Measurements from ENCODE around the gene ZYG11B.
"Not testable (repeated sequence)": the region's sequence is repeated elsewhere in the genome, so short reads cannot be mapped to it uniquely, and the experiment has no call there.

ZYG11B gene

GRCh38 chr1:52850951-52851350 is 124.7 kb downstream of the ZYG11B start:
- H3K4me1 ChIP-seq (ENCODE audit: control insufficient read depth, insufficient read depth, low read length), result no peaks in the 10 kb centered on the region

GRCh38 chr1:52852854-52853253 is 126.6 kb downstream of the ZYG11B start:
- Histone ChIP-seq H3K9me3 (ENCODE audit: control insufficient read depth in 2 of 2, low read length in 2 of 2) (no peaks in the 10 kb centered on the region), H3K4me3 (ENCODE audit: low read length in 2 of 2) (no peak overlapping the region), H3K36me3 (ENCODE audit: control insufficient read depth in 2 of 2, insufficient read depth in 2 of 2, low read length in 2 of 2) (no peaks in the 10 kb centered on the region), H3K4me1 (ENCODE audit: control insufficient read depth, insufficient read depth, low read length) (no peaks in the 10 kb centered on the region), H3K27ac (ENCODE audit: low read length) (no peak overlapping the region), H3K9ac (ENCODE audit: low read length in 2 of 2) (no peak overlapping the region), H3K27me3 (ENCODE audit: control insufficient read depth in 1 of 2, insufficient read depth in 2 of 2, low read length in 2 of 2) (peaks cover 0 to 2% of the 10 kb centered on the region in 2 donors)

More at GRCh38 chr1:52850951-52851350, 124.7 kb downstream of the ZYG11B start:
- no peak overlapping the region for H3K9ac ChIP-seq (ENCODE audit: low read length in 2 of 2)
- H3K27me3 ChIP-seq (ENCODE audit: control insufficient read depth in 1 of 2, insufficient read depth in 2 of 2, low read length in 2 of 2), result peaks cover 0 to 2% of the 10 kb centered on the region in 2 donors
- no peaks in the 10 kb centered on the region for H3K36me3 ChIP-seq (ENCODE audit: control insufficient read depth in 2 of 2, insufficient read depth in 2 of 2, low read length in 2 of 2)
- H3K4me3 ChIP-seq (ENCODE audit: low read length in 2 of 2), result no peak overlapping the region
- no peaks in the 10 kb centered on the region for H3K9me3 ChIP-seq (ENCODE audit: control insufficient read depth in 2 of 2, low read length in 2 of 2)
- no peak overlapping the region for H3K27ac ChIP-seq (ENCODE audit: low read length)

- H3K27ac ChIP-seq (ENCODE audit: low read length), result no peak overlapping the region
Measured at GRCh38 chr1:52855584-52855983, 129.3 kb downstream of the ZYG11B start.

DNA sequence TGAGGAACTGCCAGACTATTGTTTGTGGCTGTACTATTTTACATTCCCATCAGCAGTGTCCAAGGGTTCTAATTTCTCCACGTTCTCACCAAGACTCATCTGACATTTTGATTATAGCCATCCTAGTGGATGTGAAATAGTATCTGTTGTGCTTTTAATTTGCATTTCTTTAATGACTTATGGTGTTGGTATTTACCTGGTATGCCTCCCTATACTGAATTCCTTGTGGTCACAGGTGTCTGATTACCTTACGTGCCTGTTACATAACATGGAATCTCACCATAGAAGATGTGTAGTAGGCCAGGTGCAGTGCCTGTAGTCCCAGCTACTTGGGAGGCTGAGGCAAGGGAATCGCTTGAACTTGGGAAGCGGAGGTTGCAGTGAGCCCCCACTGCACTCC is 129.8 kb downstream of the ZYG11B start:
- Histone ChIP-seq H3K4me1 (ENCODE audit: control insufficient read depth, insufficient read depth, low read length) (no peaks in the 10 kb centered on the region), H3K9ac (ENCODE audit: low read length in 2 of 2) (no peak overlapping the region), H3K9me3 (ENCODE audit: control insufficient read depth in 2 of 2, low read length in 2 of 2) (no peaks in the 10 kb centered on the region), H3K4me3 (ENCODE audit: low read length in 2 of 2) (no peak overlapping the region), H3K27me3 (ENCODE audit: control insufficient read depth in 1 of 2, insufficient read depth in 2 of 2, low read length in 2 of 2) (peaks cover 0 to 2% of the 10 kb centered on the region in 2 donors), H3K27ac (ENCODE audit: low read length) (no peak overlapping the region), H3K36me3 (ENCODE audit: control insufficient read depth in 2 of 2, insufficient read depth in 2 of 2, low read length in 2 of 2) (no peaks in the 10 kb centered on the region)

More at GRCh38 chr1:52855584-52855983, 129.3 kb downstream of the ZYG11B start:
- Histone ChIP-seq H3K9me3 (ENCODE audit: control insufficient read depth in 2 of 2, low read length in 2 of 2) (no peaks in the 10 kb centered on the region), H3K27me3 (ENCODE audit: control insufficient read depth in 1 of 2, insufficient read depth in 2 of 2, low read length in 2 of 2) (peaks cover 0 to 2% of the 10 kb centered on the region in 2 donors), H3K36me3 (ENCODE audit: control insufficient read depth in 2 of 2, insufficient read depth in 2 of 2, low read length in 2 of 2) (no peaks in the 10 kb centered on the region), H3K9ac (ENCODE audit: low read length in 2 of 2) (no peak overlapping the region), H3K4me1 (ENCODE audit: control insufficient read depth, insufficient read depth, low read length) (no peaks in the 10 kb centered on the region), H3K4me3 (ENCODE audit: low read length in 2 of 2) (no peak overlapping the region)

DNA sequence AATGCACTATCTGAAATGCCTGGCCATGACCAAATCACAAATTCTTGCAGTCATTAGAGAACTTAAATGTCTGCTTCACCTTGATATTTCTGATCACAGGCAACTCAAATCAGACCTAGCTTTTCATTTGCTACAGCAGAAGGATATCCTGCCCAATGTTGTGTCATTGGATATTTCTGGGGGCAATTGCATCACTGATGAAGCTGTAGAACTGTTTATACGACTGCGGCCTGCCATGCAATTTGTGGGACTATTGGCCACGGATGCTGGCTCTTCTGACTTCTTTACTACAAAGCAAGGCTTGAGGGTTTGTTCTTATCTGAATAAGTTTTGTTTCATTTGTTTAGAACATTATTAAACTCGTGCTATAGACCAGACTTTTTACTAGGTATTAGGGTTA is 131.2 kb downstream of the ZYG11B start:
- H3K27ac ChIP-seq (ENCODE audit: low read length), result no peak overlapping the region

DNA sequence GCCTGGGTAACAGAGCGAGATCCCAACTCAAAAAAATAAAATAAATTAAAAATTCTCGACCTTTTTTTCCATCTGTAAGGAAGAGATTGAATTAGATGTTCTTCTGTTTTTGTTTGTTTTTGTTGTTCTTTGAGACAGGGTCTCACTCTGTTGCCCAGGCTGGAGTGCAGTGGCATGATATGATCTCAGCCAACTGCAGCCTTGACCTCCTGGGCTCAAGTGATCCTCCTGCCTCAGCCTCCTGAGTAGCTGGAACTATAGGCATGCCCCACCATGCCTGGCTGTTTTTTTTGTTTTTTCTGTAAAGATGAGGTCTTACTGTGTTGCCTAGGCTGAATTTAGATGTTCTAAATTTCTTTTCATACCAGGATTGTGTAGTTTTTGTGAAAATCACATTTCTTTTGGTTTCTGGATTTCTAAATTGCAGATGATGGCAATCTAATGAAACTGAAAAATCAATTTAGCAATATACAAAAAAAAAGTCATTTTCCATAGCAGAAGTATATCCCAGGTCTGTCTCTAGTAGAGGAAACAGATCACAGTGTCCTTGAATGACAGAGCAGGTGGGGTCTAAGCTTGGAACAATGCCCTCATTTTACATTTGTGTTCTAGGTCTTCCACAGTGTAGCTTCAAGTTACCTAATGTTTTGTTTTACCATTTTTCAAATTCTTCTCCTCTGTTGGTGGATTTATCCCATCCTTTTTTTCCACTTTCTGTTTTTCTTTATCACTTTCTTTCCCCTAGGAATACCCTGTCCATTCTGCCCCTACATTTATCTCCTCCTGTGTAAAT is 136.6 kb downstream of the ZYG11B start:
- H3K9ac ChIP-seq (ENCODE audit: low read length in 2 of 2), result no peak overlapping the region
- H3K9me3 ChIP-seq (ENCODE audit: control insufficient read depth in 2 of 2, low read length in 2 of 2), result no peaks in the 10 kb centered on the region
- H3K27me3 ChIP-seq (ENCODE audit: control insufficient read depth in 1 of 2, insufficient read depth in 2 of 2, low read length in 2 of 2), result no peaks in the 10 kb centered on the region
- no peaks in the 10 kb centered on the region for H3K36me3 ChIP-seq (ENCODE audit: control insufficient read depth in 2 of 2, insufficient read depth in 2 of 2, low read length in 2 of 2)
- no peak overlapping the region for H3K27ac ChIP-seq (ENCODE audit: low read length)
- no peaks in the 10 kb centered on the region for H3K4me1 ChIP-seq (ENCODE audit: control insufficient read depth, insufficient read depth, low read length)
- H3K4me3 ChIP-seq (ENCODE audit: low read length in 2 of 2), result no peak overlapping the region

More for the DNA sequence above, 131.2 kb downstream of the ZYG11B start:
- Histone ChIP-seq H3K36me3 (ENCODE audit: control insufficient read depth in 2 of 2, insufficient read depth in 2 of 2, low read length in 2 of 2) (no peaks in the 10 kb centered on the region), H3K9me3 (ENCODE audit: control insufficient read depth in 2 of 2, low read length in 2 of 2) (no peaks in the 10 kb centered on the region), H3K4me3 (ENCODE audit: low read length in 2 of 2) (no peak overlapping the region), H3K4me1 (ENCODE audit: control insufficient read depth, insufficient read depth, low read length) (no peaks in the 10 kb centered on the region), H3K27me3 (ENCODE audit: control insufficient read depth in 1 of 2, insufficient read depth in 2 of 2, low read length in 2 of 2) (peaks cover 0 to 2% of the 10 kb centered on the region in 2 donors), H3K9ac (ENCODE audit: low read length in 2 of 2) (no peak overlapping the region)

- no peaks in the 10 kb centered on the region for H3K4me1 ChIP-seq (ENCODE audit: control insufficient read depth, insufficient read depth, low read length)
- H3K9me3 ChIP-seq (ENCODE audit: control insufficient read depth in 2 of 2, low read length in 2 of 2), result no peaks in the 10 kb centered on the region
- H3K4me3 ChIP-seq (ENCODE audit: low read length in 2 of 2), result no peak overlapping the region
- H3K9ac ChIP-seq (ENCODE audit: low read length in 2 of 2), result no peak overlapping the region
- H3K36me3 ChIP-seq (ENCODE audit: control insufficient read depth in 2 of 2, insufficient read depth in 2 of 2, low read length in 2 of 2), result no peaks in the 10 kb centered on the region
- H3K27me3 ChIP-seq (ENCODE audit: control insufficient read depth in 1 of 2, insufficient read depth in 2 of 2, low read length in 2 of 2), result no peaks in the 10 kb centered on the region
- H3K27ac ChIP-seq (ENCODE audit: low read length), result no peak overlapping the region
Measured at GRCh38 chr1:52867087-52867863, 141.0 kb downstream of the ZYG11B start.

- not testable (repeated sequence) for H3K4me1 ChIP-seq (ENCODE audit: control insufficient read depth, insufficient read depth, low read length); H3K27me3 ChIP-seq (ENCODE audit: control insufficient read depth in 1 of 2, insufficient read depth in 2 of 2, low read length in 2 of 2)
Measured at GRCh38 chr1:52869727-52870126, 143.5 kb downstream of the ZYG11B start.

GRCh38 chr1:52876843-52877242 is 150.6 kb downstream of the ZYG11B start:
- Histone ChIP-seq H3K4me3 (ENCODE audit: low read length in 2 of 2) (no peak overlapping the region), H3K9ac (ENCODE audit: low read length in 2 of 2) (no peak overlapping the region), H3K27me3 (ENCODE audit: control insufficient read depth in 1 of 2, insufficient read depth in 2 of 2, low read length in 2 of 2) (no peaks in the 10 kb centered on the region), H3K9me3 (ENCODE audit: control insufficient read depth in 2 of 2, low read length in 2 of 2) (no peaks in the 10 kb centered on the region), H3K27ac (ENCODE audit: low read length) (no peak overlapping the region), H3K4me1 (ENCODE audit: control insufficient read depth, insufficient read depth, low read length) (no peaks in the 10 kb centered on the region), H3K36me3 (ENCODE audit: control insufficient read depth in 2 of 2, insufficient read depth in 2 of 2, low read length in 2 of 2) (no peaks in the 10 kb centered on the region)

More at GRCh38 chr1:52869727-52870126, 143.5 kb downstream of the ZYG11B start:
- not testable (repeated sequence) for H3K27ac ChIP-seq (ENCODE audit: low read length); H3K9ac ChIP-seq (ENCODE audit: low read length in 2 of 2); H3K4me3 ChIP-seq (ENCODE audit: low read length in 2 of 2); H3K36me3 ChIP-seq (ENCODE audit: control insufficient read depth in 2 of 2, insufficient read depth in 2 of 2, low read length in 2 of 2); H3K9me3 ChIP-seq (ENCODE audit: control insufficient read depth in 2 of 2, low read length in 2 of 2)
